Umbilical cord (tissue), 1 donor: ENCODE data around the gene RPGRIP1L. TPM values are rescaled to one million over a fixed set of nuclear protein-coding genes. Genes with fewer than 3 reads are reported as not detected.

Source experiments
- total RNA-seq: library from RNA; depleted of rRNA; stranded (reverse); fragments of >200 nt; gene quantifications from one replicate; pipeline ENCODE4 v1.2.3, GENCODE V29; 2014; ENCODE audit warnings: low replicate concordance; ENCODE audit not compliant: insufficient read depth

The RPGRIP1L gene
- total RNA-seq, 1 donor from 2014 or later, result 28.4 TPM

Other genes with a start within 250 kb of the RPGRIP1L start
- 41.2 TPM for gene AKTIP, start 200.7 kb downstream of the RPGRIP1L start, total RNA-seq
- 67.2 TPM for gene FTO, start 297 bp upstream of the RPGRIP1L start, total RNA-seq